Measurements from ENCODE around the gene TUBA8.
A peak's percentile ranks its signal among the peaks of the same experiment; 100 is the strongest.

Gene TUBA8

DNA sequence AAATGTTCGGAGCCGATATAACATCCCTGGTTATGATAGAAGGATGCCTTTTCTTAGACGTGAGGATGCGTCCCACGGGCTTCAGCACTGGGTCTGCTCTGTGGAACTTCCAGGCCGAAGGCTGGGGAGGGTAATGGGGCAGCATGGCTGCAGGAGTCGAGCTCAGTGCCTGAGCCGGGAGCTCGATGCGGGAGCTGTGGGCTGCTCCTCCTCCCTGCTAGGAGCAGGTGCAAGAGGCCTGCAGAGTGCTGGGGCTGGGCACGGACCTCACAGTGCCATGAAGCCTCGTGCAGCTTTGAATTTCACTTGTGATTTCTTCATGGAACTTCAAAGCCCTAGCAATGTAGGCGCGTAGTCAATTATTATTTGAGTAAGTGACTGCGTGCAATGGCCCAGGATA, 6.0 kb downstream of the TUBA8 start:
- no peaks in the 10 kb centered on the region for H3K36me3 ChIP-seq (ENCODE audit: insufficient read depth, low read length)
- no peaks in the 10 kb centered on the region for H3K79me2 ChIP-seq (ENCODE audit: insufficient read depth, low read length)
- no peak overlapping the region for H2AFZ ChIP-seq (ENCODE audit: low read depth, low read length)
- H3K27ac ChIP-seq (ENCODE audit: low read length), result no peak overlapping the region
- H3K4me3 ChIP-seq (ENCODE audit: low read depth in 1 of 2, low read length in 2 of 2), result no peak overlapping the region
- TF ChIP-seq EZH2 (IDR thresholded peaks at IDR 0.05; ENCODE audit: borderline replicate concordance, low read depth, low read length, severe bottlenecking), result no peak
- TF ChIP-seq, protein P1, sequence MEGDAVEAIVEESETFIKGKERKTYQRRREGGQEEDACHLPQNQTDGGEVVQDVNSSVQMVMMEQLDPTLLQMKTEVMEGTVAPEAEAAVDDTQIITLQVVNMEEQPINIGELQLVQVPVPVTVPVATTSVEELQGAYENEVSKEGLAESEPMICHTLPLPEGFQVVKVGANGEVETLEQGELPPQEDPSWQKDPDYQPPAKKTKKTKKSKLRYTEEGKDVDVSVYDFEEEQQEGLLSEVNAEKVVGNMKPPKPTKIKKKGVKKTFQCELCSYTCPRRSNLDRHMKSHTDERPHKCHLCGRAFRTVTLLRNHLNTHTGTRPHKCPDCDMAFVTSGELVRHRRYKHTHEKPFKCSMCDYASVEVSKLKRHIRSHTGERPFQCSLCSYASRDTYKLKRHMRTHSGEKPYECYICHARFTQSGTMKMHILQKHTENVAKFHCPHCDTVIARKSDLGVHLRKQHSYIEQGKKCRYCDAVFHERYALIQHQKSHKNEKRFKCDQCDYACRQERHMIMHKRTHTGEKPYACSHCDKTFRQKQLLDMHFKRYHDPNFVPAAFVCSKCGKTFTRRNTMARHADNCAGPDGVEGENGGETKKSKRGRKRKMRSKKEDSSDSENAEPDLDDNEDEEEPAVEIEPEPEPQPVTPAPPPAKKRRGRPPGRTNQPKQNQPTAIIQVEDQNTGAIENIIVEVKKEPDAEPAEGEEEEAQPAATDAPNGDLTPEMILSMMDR (IDR thresholded peaks at IDR 0.05; ENCODE audit: borderline replicate concordance, extremely low read depth, low read length, poor library complexity, severe bottlenecking), result no peak
- H3K4me1 ChIP-seq (ENCODE audit: insufficient read depth, low read length), result no peaks in the 10 kb centered on the region
- DNase-seq, result no peak
- no peak overlapping the region for H3K9ac ChIP-seq (ENCODE audit: low read depth, low read length)
- H4K20me1 ChIP-seq (ENCODE audit: insufficient read depth, low read length), result no peaks in the 10 kb centered on the region
- H3K4me2 ChIP-seq (ENCODE audit: insufficient read depth, low read length), result no peak overlapping the region
- H3K27me3 ChIP-seq (ENCODE audit: insufficient read depth, low read length, poor library complexity), result no peaks in the 10 kb centered on the region
- H3K9me3 ChIP-seq (ENCODE audit: insufficient read depth, low read length, severe bottlenecking), result no peaks in the 10 kb centered on the region
- ATAC-seq (ENCODE audit: insufficient read depth, low read depth), result no peak

DNA sequence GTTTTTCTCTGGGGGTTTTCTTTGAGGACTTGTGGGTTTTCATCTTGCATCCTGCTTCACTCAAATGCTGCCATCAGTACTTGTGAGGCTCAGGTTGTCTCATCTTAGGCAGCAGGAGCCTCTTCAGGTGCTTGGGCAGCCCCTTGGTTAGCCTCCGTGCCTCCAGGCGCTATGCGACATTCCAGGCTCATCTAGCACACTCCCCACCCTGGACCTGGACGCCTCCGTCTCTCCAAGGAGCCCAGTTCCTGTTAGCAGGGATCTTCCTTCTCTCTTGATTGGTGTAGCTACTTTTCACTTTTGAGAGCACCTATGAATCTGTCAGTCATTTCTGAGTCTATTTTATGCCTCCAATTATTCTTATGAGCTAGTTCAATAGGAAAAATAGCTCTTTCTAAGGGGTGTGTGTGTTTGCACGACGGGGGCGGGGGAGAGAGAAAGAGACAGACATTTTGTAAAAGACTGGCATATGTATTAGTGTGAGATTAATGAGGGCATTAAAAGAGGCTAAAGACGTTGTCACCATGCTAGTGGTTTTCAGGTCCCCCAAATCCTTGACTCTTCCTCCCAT, 7.8 kb downstream of the TUBA8 start:
- ATAC-seq (ENCODE audit: insufficient read depth, low read depth) (no peak), DNase-seq (no peak)
- Histone ChIP-seq H3K4me2 (ENCODE audit: insufficient read depth, low read length) (no peak overlapping the region), H3K9me3 (ENCODE audit: insufficient read depth, low read length, severe bottlenecking) (no peaks in the 10 kb centered on the region), H4K20me1 (ENCODE audit: insufficient read depth, low read length) (no peaks in the 10 kb centered on the region), H3K4me3 (ENCODE audit: low read depth in 1 of 2, low read length in 2 of 2) (no peak overlapping the region), H3K27ac (ENCODE audit: low read length) (no peak overlapping the region), H3K9ac (ENCODE audit: low read depth, low read length) (no peak overlapping the region), H3K4me1 (ENCODE audit: insufficient read depth, low read length) (no peaks in the 10 kb centered on the region), H2AFZ (ENCODE audit: low read depth, low read length) (no peak overlapping the region), H3K27me3 (ENCODE audit: insufficient read depth, low read length, poor library complexity) (no peaks in the 10 kb centered on the region), H3K36me3 (ENCODE audit: insufficient read depth, low read length) (no peaks in the 10 kb centered on the region), H3K79me2 (ENCODE audit: insufficient read depth, low read length) (no peaks in the 10 kb centered on the region)
- TF ChIP-seq, protein P1 (IDR thresholded peaks at IDR 0.05; ENCODE audit: borderline replicate concordance, extremely low read depth, low read length, poor library complexity, severe bottlenecking), result no peak
- TF ChIP-seq EZH2 (IDR thresholded peaks at IDR 0.05; ENCODE audit: borderline replicate concordance, low read depth, low read length, severe bottlenecking), result no peak

DNA sequence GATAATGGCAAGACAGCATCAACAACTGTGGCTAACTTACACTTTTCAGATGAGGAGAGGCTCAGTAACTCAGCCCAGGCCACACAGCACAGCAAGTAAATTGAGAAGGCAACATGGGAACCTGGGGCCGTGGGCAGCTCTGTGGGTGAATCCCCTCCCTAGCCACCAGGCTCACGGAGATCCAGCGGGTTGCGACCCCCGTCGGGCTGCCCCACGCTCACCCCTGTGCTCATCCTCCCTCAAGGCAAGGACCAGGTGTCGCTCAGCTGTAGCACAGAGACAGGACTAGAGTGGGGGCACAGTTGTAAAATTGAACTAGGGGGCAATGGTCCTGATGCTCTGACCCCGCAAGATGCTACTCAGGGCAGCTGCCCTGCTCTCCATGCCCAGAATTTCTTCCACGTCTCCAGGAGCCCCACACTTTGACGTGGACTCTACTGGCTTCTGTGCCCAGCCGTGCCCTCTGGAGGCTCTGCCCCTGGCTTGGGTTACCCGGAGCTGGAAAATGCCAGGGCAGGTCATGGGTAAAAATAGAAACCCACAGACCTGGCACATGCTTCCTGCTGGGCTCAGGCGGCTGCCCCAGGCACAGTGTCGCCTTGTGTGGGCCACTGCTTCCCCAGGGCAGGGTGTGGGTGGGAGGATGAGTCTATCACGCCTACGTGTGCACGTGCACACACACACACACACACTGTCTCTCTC, 9.0 kb downstream of the TUBA8 start:
- Histone ChIP-seq H2AFZ (ENCODE audit: low read depth, low read length) (no peak overlapping the region), H3K4me2 (ENCODE audit: insufficient read depth, low read length) (no peak overlapping the region), H3K27me3 (ENCODE audit: insufficient read depth, low read length, poor library complexity) (no peaks in the 10 kb centered on the region), H3K9me3 (ENCODE audit: insufficient read depth, low read length, severe bottlenecking) (no peaks in the 10 kb centered on the region), H4K20me1 (ENCODE audit: insufficient read depth, low read length) (no peaks in the 10 kb centered on the region), H3K4me3 (ENCODE audit: low read depth in 1 of 2, low read length in 2 of 2) (no peak overlapping the region), H3K27ac (ENCODE audit: low read length) (no peak overlapping the region), H3K9ac (ENCODE audit: low read depth, low read length) (no peak overlapping the region), H3K4me1 (ENCODE audit: insufficient read depth, low read length) (no peaks in the 10 kb centered on the region), H3K79me2 (ENCODE audit: insufficient read depth, low read length) (no peaks in the 10 kb centered on the region), H3K36me3 (ENCODE audit: insufficient read depth, low read length) (no peaks in the 10 kb centered on the region)
- no peak for DNase-seq
- ATAC-seq (ENCODE audit: insufficient read depth, low read depth), result peak; percentile 31; the same call in 1 of the 3 replicates
- TF ChIP-seq, protein P1 (IDR thresholded peaks at IDR 0.05; ENCODE audit: borderline replicate concordance, extremely low read depth, low read length, poor library complexity, severe bottlenecking), result no peak
- TF ChIP-seq EZH2 (IDR thresholded peaks at IDR 0.05; ENCODE audit: borderline replicate concordance, low read depth, low read length, severe bottlenecking), result no peak

Measured in DND-41 (cell line).